NCI-H1105 treated with DMSO at 0.1 percent for 48 hours (cell line): ENCODE results near the gene SETD6.

Experiments used
- DNase-seq: peaks from one replicate; lab custom pipeline; 2025; lab: John Stamatoyannopoulos, UW

SETD6 gene

DNA sequence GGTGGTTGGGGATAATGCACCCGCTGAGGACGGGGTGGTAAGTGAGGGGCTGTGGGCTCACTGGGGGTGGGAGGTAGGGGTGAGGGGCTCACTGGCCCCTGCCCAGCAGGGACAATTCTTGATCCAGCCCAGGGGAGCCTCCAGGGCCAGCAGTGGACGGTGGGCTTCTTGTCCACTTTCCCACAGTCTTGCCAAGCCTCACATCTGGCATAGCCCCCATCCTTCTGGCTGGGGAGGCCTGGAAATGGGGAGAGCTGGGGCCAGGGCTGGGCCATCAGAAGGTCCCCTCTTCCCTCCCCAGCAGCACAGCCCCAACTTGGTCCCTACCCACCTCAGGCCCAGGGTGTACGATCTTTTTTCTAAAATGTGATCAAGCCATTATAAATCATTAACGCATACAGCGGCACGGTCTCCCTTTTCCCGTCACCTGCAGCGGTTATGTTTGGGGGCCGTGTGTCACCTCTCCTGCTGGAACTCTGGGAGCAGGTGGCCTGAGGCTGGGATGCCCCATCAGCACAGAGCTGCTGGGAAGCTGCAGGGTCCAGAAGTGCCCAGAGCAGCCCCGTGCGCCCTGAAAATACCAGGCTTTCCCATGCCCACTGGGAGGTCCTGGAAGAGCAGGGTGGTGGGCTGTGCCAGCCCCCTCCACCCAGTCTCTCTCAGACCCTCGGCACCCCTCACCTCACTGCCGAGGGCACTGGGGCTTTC is 7.2 kb upstream of the SETD6 start:
- DNase-seq: no peak

DNA sequence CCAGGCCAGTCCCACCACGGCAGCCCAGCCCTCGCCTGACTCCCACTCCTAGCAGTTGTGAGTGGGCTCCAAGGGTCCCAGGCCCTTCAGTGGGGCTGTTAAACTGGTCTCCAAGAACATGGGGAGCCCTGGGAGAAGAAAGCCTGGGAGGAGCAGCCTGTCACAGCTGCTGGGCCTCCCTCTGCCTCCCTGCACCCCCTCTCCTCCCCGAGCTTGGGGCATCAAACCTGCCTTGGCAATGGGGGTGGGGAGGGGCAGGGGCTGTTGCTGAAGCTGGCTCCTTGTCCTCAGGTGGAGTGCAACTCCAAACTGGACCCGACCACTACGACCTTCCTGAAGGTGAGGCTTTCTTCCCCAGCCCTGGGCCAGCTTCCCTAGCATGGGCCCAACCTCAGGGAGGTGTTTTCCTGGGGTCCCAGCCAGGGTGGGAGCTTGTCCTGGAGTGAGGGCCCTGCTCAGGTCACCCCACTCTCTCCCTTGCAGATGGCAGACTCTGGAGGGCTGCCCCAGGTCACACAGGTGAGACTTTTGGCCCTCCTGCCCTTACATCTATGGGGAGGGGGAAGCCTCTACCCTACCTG is 6.6 kb upstream of the SETD6 start:
- no peak for DNase-seq

DNA sequence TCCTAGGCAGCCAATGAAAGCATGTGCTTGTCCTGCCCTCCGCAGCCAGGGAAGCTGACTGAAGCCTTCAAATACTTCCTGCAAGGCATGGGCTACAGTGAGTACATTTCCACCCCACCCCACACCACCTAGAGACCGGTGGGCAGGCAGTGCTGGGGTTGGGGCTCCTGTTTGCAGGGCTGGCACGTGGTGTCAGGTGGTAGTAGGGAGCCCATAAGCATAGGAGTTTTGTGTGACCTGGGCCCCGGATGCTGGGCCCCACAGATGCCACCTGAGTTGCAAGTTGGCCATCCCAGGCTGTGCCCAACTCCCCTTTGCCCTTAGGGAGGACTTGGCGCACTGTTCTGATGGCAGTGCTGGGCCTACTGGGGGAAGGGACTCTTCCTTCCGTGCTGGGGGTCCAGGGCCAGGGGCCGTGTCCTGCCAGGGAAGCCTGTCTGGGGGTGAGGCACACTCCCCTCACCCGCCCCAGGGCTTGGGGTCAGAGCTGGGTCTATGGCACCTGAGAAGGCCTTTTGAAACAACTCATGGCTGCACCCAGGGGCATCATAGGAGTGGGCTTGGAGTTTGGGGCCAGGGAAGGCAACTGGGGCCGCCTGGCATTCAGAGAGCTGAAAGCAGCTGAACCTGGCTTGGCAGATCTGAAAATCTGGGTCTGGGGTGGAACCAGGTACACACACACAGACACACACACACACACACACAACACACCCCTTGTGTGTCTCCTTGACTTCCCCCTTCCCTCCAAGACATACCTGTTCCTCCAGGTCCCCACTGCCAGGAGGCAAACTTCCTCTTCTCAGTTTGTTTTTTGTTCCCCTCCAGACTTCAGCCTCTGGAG is 5.8 kb upstream of the SETD6 start:
- DNase-seq: no peak

DNA sequence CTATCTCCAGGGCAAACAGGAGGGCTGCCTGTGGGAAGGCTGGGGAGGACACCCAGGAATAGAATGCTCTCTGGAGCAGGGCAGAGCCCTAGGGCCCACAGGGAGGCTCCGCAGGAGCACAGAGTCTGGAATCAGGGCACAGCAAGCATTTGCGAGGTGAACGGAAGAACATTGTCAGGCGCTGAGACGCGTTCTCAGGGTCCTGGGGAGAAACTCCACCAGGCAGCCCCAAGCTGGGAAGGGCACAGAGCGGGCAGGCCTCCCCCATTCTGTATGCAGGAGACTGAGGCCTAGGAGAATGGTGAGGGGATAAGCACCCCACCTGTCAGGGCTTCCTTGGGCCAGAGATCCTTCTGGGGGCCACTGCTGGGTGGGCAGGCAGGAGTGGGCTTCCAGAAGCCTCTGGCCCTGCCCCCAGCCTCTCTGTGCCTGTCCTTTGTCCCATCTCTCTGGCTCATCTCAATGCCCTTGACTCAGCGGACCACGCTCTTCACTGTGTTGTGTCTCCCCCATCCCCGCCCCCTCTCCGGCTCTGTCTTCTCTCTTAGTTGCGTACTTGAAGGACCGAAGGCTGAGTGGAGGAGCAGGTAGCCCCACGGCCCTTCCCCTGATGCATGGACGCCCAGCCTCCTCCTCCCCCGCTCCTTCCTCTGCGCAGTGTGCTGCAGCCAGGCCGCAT is 5.1 kb upstream of the SETD6 start:
- DNase-seq: no peak

DNA sequence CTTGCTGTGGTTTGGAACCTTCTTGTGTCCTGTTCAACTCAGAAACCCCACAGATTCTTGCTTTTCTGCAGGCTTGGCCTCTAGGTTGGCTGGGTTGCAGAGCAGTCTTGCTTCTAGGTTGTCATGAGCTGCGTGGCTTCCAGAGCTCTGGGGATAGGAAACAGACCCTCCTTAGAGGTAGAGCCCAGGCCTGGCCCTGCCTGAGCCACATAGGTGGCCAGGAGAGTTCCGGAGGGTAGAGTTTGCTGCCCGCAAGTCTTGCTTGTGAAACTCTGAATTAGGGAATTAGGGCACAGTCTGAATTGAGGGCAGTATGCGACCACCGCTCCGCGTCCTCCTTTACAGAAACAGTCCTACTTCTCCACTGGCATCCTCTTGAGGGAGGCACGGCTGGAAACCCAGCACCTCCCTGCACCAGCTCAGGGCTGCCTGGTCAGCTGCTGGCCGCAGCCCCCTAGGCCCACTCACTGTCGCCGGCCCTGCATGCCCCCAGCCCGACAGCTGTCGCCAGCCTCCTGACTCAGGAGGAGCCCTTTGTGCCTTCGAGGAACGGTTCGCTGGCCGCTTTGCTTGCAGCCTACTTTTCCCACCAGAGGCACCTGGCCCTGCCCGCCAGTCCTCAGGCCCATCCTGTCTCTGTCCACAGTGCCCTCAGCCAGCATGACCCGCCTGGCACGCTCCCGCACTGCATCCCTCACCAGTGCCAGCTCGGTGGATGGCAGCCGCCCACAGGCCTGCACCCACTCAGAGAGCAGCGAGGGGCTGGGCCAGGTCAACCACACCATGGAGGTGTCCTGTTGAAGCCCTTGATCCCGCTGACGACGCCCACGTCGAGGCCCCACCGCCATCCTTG is 4.3 kb upstream of the SETD6 start:
- DNase-seq: no peak

DNA sequence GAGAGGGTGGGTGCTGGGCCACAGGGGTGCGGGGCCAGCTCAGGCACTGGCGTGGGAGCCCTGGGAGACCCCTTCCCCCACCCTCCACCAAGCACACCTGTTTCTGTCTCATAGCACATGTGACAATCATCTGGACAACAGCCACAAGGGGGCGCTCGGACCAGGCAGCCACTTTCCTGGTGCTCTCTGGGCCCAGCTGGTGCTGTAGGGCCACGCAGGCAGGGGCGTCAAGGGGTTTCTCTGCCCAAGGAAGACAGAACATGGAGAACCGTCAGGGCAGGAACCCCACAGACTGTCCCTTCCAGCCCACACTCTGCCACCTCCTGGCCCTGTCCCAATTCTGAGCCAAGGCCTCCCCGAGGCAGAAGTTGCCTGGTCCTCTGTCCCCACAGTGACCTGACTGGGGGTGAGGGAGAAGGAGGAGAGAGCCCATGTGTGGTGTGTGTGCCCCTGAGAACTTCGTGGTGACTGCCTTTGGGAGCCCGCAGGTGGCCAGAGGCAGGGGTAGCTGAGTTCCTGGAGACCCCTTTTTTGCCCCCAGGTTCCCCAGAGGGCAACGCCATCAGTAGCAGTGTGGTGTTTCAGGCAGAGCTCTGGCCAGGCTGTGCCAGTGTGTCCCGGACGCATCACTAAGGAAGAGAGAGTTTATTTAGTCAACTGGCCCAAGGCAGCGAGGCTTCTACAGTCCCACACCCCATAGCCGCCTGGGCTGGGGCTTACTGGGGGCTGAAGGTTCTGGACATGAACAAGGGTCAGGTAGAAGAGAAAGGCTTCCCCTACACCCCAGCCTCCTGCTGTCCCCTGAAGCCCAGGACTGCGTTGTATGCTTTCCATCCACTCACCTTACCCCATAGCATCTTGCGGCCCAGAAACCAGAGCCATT is 3.1 kb upstream of the SETD6 start:
- peak; percentile 24 for DNase-seq

DNA sequence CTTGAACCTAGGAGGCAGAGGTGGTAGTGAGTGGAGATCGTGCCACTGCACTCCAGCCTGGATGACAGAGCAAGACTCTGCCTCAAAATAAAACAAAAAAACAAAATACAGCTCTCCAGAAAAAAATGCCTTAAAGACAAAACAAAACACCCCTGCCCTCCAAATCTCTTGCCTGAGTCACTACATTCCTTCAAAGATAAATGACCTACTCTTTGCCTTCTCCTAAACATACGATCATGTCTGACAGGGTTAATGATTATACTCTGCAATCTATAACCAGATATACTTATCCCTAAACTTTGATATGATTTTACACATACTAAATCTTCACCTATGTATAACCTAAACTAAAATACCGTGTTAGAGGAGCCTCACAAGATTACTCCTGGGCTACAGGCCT is 1.4 kb upstream of the SETD6 start:
- DNase-seq: no peak

DNA sequence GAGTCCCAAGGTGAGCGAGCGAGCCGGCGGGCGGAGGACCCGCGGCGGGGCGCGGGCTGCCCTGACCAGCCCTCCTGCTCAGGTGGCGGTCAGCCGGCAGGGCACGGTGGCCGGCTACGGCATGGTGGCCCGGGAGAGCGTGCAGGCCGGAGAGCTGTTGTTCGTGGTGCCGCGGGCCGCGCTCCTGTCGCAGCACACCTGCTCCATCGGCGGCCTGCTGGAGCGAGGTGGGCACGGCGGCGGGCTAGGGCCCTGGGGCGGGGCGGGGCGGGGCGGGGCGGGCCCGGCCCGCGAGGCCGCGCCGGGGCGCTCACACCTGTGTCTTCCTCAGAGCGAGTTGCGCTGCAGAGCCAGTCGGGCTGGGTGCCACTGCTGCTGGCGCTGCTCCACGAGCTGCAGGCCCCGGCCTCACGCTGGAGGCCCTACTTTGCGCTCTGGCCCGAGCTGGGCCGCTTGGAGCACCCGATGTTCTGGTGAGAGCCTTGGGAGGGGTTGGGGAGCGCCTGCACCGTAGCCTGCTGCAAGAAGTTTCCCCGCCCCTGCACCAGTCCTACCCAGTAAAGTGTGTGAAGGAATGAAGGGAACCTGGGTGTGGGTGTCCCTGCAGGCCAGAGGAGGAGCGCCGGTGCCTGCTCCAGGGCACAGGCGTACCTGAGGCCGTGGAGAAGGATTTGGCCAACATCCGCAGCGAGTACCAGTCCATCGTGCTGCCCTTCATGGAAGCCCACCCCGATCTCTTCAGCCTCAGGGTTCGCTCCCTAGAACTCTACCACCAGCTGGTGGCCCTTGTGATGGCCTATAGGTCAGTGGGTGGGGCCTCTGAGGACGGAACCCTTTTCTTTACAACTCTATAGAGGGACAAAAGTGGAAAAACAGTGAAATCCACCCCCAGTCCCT is 802 bp downstream of the SETD6 start:
- DNase-seq: peak; percentile 26

DNA sequence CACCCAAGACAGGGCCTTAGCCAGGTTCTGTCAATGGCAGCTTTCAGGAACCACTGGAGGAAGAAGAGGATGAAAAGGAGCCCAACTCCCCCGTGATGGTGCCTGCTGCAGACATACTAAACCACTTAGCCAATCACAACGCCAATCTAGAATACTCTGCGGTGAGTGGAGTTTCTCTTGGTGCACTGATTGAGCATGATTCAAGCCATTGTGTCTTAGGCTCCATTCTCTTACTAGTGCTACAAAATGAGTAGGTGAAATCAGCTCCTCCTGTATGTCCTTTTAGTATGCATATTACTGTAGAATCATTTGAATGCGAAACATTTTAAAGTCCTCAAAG is 1.4 kb downstream of the SETD6 start:
- no peak for DNase-seq

DNA sequence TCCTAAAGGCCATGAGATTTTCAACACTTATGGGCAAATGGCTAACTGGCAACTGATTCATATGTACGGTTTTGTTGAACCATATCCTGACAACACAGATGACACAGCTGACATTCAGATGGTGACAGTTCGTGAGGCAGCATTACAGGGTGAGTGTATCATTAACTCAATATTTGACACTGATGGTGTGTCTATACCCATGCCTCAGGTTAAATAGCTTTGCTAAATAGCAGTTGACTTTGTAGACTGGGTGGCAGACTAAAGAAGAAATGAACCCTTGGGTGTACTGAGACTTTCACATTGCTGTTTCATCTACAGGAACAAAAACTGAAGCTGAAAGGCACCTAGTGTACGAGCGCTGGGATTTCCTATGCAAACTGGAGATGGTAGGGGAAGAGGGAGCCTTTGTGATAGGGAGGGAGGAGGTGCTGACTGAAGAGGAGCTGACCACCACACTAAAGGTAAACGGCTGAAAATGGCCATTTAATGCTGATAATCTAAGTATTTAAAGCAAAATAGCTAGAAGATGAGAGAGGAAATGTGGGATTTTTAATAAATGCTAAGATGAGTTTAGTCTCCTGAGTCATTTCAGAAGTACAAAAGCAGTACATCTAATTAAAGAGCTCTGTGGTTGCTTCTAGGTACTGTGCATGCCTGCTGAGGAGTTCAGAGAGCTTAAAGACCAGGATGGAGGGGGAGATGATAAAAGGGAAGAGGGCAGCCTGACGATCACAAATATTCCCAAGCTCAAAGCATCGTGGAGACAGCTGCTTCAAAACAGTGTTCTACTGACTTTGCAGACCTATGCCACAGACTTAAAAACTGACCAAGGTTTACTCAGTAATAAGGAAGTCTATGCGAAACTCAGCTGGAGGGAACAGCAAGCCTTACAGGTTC is 3.0 kb downstream of the SETD6 start:
- no peak for DNase-seq

DNA sequence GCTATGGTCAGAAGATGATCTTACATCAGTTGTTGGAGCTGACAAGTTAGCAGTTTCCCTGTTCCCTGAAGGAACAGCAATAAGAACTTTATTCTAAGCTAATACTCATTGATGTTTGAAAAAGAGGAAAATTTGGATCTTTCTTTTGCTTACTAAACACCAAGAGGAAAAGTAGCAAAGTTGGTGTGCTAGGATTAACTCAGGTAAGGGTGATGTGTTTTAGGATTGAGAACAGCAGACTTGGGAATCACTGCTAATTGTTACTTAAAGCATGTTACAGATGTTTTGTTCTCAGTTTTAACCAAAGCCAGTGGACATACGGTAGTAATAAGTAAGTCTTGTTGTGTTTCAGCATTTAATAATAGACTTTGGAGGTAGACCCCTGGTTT is 3.7 kb downstream of the SETD6 start:
- DNase-seq: no peak

DNA sequence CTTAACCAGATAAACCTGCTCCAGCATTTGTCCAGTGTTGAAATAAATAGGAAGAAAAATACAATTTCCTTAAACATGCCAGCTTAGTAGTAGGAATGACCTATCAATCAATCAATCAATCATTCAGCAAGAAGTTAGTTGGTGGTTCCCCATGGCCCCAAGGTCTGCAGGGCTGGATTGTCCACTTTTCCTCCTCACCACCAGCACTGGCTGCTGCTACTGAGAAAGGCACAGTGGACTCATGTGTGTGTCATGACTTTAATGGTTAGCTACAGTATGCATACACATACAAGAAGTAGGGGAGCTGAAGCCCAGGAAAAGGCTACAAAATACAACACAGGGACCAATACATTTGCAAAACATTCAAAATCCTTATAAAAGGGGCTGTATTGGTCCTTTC is 4.4 kb downstream of the SETD6 start:
- DNase-seq: no peak

DNA sequence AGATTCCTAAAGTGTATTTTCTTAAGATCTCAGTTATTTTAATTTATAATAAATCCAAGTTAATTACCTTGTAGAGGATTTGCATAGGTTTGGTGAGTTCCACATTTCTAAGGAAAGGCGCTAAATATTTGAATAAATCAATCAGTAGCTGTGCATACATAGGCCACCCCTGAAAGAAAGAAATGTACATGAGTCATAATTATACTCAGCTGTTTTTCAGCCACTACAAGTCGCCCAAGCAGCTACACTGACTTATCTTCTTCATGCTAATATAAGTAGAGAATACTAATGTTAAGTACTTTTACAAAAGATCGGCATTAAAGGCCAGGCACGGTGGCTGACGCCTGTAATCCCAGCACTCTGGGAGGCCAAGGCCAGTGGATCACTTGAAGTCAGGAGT is 14.9 kb downstream of the SETD6 start:
- no peak for DNase-seq

DNA sequence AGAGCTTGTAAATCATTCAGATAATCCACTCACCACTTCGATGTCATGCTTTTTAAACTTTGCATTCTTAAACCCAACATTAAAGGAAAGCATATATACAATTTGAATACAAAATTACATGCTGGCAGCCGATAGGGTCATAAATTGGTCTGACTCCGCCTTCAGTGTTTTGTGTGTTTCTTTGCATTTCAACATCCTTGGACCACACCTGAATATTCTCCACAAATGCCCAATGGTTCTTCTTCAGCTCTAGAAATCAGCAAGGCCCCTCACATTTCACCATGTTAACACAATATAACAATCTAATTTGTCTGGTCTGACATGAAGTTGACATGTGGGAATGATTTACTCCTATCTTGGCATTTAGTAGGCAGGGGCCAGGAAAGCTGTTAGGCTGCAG is 17.1 kb downstream of the SETD6 start:
- no peak for DNase-seq

DNA sequence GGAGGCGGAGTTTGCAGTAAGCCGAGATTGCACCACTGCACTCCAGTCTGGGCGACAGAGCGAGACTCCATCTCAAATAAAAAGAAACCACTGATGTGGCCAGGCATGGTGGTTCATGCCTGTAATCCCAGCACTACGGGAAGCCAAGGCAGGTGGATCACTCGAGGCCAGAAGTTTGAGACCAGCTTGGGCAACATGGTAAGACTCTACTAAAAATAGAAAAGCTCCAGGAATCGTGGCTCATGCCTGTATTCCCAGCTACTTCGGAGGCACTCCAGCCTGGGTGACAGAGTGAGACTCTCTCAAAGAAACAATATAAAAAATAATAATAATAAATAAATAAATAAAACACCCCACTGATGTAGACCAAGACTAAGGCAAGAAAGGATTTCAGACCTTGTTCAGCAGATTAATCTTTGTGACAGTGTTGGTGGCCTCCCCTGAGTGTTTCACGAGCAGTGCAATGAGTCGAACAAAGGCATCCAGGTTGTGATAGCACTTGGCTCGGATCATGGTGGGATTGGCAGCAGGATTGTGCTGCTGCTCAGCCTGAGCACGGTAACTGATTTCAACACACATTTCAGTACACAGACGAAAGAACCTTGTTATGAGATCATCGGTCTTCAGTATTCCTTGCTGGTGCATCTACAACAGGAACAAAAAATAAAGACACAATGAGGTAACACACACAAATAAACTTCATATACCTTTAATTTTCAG is 18.6 kb downstream of the SETD6 start:
- DNase-seq: no peak

DNA sequence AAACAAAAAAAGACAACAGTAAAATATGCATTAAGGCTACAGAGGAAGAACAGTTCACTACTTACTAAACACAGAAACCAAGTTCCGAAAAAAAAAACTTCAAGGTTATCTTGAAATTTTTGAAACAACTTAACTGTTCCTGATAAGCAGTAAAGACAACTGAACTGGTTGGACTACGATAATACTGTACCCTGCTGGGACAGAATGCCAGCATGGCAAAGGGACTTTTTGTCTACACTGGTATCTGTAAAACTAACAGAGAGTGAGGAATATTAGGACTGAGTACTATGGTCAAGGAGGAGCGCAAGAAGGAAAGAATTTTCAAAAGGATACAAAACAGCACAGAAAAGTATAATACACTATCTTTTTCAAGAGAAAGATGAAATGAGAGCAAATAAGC is 19.8 kb downstream of the SETD6 start:
- no peak for DNase-seq

DNA sequence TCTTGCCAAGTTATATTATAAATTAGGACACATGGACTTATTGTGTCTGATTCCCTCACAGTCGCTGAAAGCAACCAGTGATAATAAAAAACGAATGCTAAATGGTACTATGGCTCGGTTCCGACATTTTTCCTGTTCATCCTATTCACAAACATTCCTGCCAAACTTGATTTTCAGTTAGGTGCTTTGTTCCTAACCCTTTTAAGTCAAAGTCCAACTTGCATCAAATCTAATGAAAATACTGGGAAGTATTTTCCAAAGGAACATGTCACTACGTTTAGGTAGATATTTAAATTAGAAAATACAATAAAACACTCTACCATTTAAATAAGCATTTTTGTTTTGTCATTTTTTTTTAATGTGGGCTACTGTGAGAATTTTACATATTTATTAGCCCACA is 21.0 kb downstream of the SETD6 start:
- DNase-seq: no peak
